Measurements from ENCODE around the gene NRG3.

DNA sequence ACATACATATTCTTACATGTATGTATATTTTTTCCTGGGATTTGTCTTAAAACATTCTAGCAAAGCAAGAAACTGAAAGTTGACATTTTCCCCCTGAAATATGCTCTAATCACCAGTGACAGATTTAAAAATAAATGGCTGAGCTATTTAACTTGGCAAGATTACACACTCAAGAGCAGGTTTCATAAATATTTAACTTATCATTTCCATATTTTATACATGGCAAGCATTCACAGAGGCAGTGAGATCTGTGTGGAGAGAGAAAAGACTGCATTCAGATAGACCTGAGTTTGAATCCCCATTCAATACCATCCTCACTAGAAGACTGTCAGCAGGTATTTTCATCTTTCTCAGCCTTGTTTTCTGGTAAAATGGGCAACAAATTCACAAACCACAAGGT, 1043.0 kb downstream of the NRG3 start:
- TF ChIP-seq POLR2AphosphoS5 (IDR thresholded peaks at IDR 0.05; ENCODE audit: low read depth) (no peak), CTCF (IDR thresholded peaks at IDR 0.05; ENCODE audit: insufficient read depth, low read length) (no peak), GABPA (IDR thresholded peaks at IDR 0.05; ENCODE audit: low read depth) (no peak)
